ENCODE results near the gene SNX17. TPM values are rescaled to one million over a fixed set of nuclear protein-coding genes. Genes with fewer than 3 reads are reported as not detected.

Gene SNX17
- total and polyA plus RNA-seq, 2 of the 13 experiments (the other 11 are each of a cell fraction or from before 2014, with no cell fraction given) = 75.0 to 109 TPM

DNA sequence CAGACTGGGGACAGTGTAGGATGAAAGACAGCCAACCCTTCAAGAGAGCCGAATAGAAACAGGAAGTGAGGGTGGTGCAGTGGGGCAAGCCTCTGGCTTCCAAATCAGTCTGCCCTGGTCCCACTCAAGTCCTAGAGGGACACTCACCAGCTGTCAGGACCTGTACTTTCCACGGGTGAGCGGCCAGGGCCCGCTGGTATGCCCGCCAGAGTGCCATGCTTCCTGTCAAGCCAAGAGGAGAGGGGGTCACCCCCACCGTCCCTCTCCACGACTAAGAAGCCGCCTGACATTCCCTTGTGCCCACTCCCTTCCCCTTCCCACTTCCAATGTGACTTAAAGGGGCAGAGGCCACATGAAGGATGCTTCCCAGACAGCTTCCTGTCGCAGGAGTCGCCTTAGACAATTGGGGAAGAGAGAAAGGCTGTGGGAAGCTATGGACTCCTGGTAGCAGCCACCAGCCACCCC lies 48.1 kb upstream of the SNX17 start (continued):
- TF ChIP-seq RNF2 (conservative IDR thresholded peaks at IDR 0.05; ENCODE audit: low read depth) (no peak), ZNF749 (CRISPR knock-in tag; IDR thresholded peaks at IDR 0.05; ENCODE audit: borderline replicate concordance) (no peak), RORA (CRISPR knock-in tag; IDR thresholded peaks at IDR 0.05) (no peak), MTF2 (CRISPR knock-in tag; IDR thresholded peaks at IDR 0.05; ENCODE audit: borderline replicate concordance) (no peak), ZNF629 (CRISPR knock-in tag; conservative IDR thresholded peaks at IDR 0.05) (no peak), KDM2A (CRISPR knock-in tag; IDR thresholded peaks at IDR 0.05; ENCODE audit: borderline replicate concordance, low read depth) (no peak), CREB1 (IDR thresholded peaks at IDR 0.05) (no peak), CREB1 (CRISPR knock-in tag; IDR thresholded peaks at IDR 0.05) (no peak), SKI (IDR thresholded peaks at IDR 0.05; ENCODE audit: partially characterized antibody) (no peak), ZNF225 (CRISPR knock-in tag; IDR thresholded peaks at IDR 0.05) (no peak), ZBTB3 (CRISPR knock-in tag; IDR thresholded peaks at IDR 0.05; ENCODE audit: borderline replicate concordance, low read depth) (no peak), SETDB1 (CRISPR knock-in tag; IDR thresholded peaks at IDR 0.05; ENCODE audit: borderline replicate concordance) (no peak), ZNF879 (CRISPR knock-in tag; IDR thresholded peaks at IDR 0.05) (no peak), ISL2 (CRISPR knock-in tag; IDR thresholded peaks at IDR 0.05) (no peak), TMF1 (CRISPR knock-in tag; IDR thresholded peaks at IDR 0.05; ENCODE audit: low read depth) (no peak), ZNF264 (CRISPR knock-in tag; IDR thresholded peaks at IDR 0.05) (no peak), HNRNPL (IDR thresholded peaks at IDR 0.05; ENCODE audit: low read depth, low read length) (no peak), ZNF790 (CRISPR knock-in tag; IDR thresholded peaks at IDR 0.05; ENCODE audit: borderline replicate concordance) (no peak), KAT8 (CRISPR knock-in tag; IDR thresholded peaks at IDR 0.05) (no peak), HNRNPLL (IDR thresholded peaks at IDR 0.05; ENCODE audit: low read depth, low read length, poor library complexity, severe bottlenecking) (no peak)
- TF ChIP-seq, protein P1, sequence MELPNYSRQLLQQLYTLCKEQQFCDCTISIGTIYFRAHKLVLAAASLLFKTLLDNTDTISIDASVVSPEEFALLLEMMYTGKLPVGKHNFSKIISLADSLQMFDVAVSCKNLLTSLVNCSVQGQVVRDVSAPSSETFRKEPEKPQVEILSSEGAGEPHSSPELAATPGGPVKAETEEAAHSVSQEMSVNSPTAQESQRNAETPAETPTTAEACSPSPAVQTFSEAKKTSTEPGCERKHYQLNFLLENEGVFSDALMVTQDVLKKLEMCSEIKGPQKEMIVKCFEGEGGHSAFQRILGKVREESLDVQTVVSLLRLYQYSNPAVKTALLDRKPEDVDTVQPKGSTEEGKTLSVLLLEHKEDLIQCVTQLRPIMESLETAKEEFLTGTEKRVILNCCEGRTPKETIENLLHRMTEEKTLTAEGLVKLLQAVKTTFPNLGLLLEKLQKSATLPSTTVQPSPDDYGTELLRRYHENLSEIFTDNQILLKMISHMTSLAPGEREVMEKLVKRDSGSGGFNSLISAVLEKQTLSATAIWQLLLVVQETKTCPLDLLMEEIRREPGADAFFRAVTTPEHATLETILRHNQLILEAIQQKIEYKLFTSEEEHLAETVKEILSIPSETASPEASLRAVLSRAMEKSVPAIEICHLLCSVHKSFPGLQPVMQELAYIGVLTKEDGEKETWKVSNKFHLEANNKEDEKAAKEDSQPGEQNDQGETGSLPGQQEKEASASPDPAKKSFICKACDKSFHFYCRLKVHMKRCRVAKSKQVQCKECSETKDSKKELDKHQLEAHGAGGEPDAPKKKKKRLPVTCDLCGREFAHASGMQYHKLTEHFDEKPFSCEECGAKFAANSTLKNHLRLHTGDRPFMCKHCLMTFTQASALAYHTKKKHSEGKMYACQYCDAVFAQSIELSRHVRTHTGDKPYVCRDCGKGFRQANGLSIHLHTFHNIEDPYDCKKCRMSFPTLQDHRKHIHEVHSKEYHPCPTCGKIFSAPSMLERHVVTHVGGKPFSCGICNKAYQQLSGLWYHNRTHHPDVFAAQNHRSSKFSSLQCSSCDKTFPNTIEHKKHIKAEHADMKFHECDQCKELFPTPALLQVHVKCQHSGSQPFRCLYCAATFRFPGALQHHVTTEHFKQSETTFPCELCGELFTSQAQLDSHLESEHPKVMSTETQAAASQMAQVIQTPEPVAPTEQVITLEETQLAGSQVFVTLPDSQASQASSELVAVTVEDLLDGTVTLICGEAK (IDR thresholded peaks at IDR 0.05) = no peak
- TF ChIP-seq, protein P1 (CRISPR knock-in tag; IDR thresholded peaks at IDR 0.05) = no peak
- TF ChIP-seq, protein P2, sequence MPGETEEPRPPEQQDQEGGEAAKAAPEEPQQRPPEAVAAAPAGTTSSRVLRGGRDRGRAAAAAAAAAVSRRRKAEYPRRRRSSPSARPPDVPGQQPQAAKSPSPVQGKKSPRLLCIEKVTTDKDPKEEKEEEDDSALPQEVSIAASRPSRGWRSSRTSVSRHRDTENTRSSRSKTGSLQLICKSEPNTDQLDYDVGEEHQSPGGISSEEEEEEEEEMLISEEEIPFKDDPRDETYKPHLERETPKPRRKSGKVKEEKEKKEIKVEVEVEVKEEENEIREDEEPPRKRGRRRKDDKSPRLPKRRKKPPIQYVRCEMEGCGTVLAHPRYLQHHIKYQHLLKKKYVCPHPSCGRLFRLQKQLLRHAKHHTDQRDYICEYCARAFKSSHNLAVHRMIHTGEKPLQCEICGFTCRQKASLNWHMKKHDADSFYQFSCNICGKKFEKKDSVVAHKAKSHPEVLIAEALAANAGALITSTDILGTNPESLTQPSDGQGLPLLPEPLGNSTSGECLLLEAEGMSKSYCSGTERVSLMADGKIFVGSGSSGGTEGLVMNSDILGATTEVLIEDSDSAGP (CRISPR knock-in tag; IDR thresholded peaks at IDR 0.05; ENCODE audit: borderline replicate concordance) = peak; percentile 95; the same call in 1 of the 2 replicates

Measured in HepG2 (cell line).